Kidney (tissue), 22 donors: ENCODE measurements around the gene ADAMTS17. TPM values are rescaled to one million over a fixed set of nuclear protein-coding genes. Genes with fewer than 3 reads are reported as not detected.

Experiments used
- DNase-seq, 5 donors: peaks; one replicate each; pipeline ENCODE4 v3.0.0-alpha.2; 2013 to 2020
- FAIRE-seq: peaks from 2 replicates; lab custom pipeline; 2012; peaks lifted over from hg19 to GRCh38; lab: Jason Lieb, UNC
- H3K27ac ChIP-seq, 2 donors: one replicate each; pipeline ENCODE4 v1.7.0; 2013; ENCODE audit warnings: low read depth in 2 of 2, low read length in 2 of 2, inconsistent platforms in 1 of 2
- H3K27me3 ChIP-seq: one replicate; pipeline ENCODE4 v1.7.1; 2013; ENCODE audit warnings: low read length, inconsistent platforms; ENCODE audit not compliant: control insufficient read depth, insufficient read depth
- H3K36me3 ChIP-seq, 3 donors: one replicate each; pipeline versions ENCODE4 v1.7.0 to v1.7.1; 2013; ENCODE audit warnings: low read length in 3 of 3, control low read depth in 1 of 3, inconsistent platforms in 1 of 3; ENCODE audit not compliant: insufficient read depth in 3 of 3, control insufficient read depth in 2 of 3
- H3K4me1 ChIP-seq, 3 donors: one replicate each; pipeline versions ENCODE4 v1.7.0 to v1.7.1; 2013; ENCODE audit warnings: low read length in 3 of 3, inconsistent platforms in 1 of 3, low read depth in 1 of 3; ENCODE audit not compliant: control insufficient read depth in 2 of 3, insufficient read depth in 2 of 3
- H3K4me3 ChIP-seq, 3 donors: one replicate each; pipeline versions ENCODE4 v1.7.0 to v1.8.1; 2013; ENCODE audit warnings: low read length in 3 of 3, control low read depth in 1 of 3, inconsistent platforms in 1 of 3
- H3K9ac ChIP-seq, 3 donors: one replicate each; pipeline versions ENCODE4 v1.7.0 to v1.7.1; 2013; ENCODE audit warnings: low read length in 3 of 3, control low read depth in 1 of 3, inconsistent platforms in 1 of 3
- H3K9me3 ChIP-seq, 3 donors: one replicate each; pipeline versions ENCODE4 v1.7.0 to v1.7.1; 2013; ENCODE audit warnings: low read length in 3 of 3, control low read depth in 1 of 3, inconsistent platforms in 1 of 3; ENCODE audit not compliant: control insufficient read depth in 2 of 3, insufficient read depth in 1 of 3
- intact Hi-C: fragments of 100-400 bp; cut with DNase I; formaldehyde crosslinking; loops from one replicate; pipeline ENCODE4 v1.11.1; 2022
- long read RNA-seq, 10 donors: library from polyadenylated mRNA in 1 of 10; unstranded in 1 of 10; transcript quantifications; one replicate each; pipeline ENCODE4 v2.0.0 and lab custom pipeline, GENCODE V29; 2021 to 2026
- polyA plus RNA-seq: library from polyadenylated mRNA; stranded (reverse); fragments of 350-450 nt; fragmentation: Illumina TruSeq; extraction: RNeasy Lipid Tissue Mini Kit (QIAGEN cat#74804); gene quantifications from one replicate; pipeline ENCODE4 v1.2.3, GENCODE V29; 2014; ENCODE audit warnings: low read depth, low replicate concordance; ENCODE audit not compliant: insufficient read depth
- total RNA-seq: library from RNA; stranded (reverse); fragmentation: NEBNext Ultra II Directional; extraction: Animal tissue kit (Norgen Biotek cat#: 25700); gene quantifications from one replicate; pipeline ENCODE4 v1.2.1, GENCODE V29; 2021
- TF ChIP-seq, protein P1 (sequence below): IDR thresholded peaks from 3 replicates; pipeline ENCODE4 v1.5.1; 2012; ENCODE audit warnings: mild to moderate bottlenecking, moderate library complexity, borderline replicate concordance; ENCODE audit not compliant: insufficient read depth; ENCODE audit errors: extremely low read depth
- donor health status: control.
- donor health status: control.
- donor health status: control.
- donor health status: control.
- donor health status: control.
- donor health status: DM: yes; HTN: yes; CAD: no.
- donor health status: Normal renal cell carcinoma (clear cell type).

The ADAMTS17 gene, protein sequence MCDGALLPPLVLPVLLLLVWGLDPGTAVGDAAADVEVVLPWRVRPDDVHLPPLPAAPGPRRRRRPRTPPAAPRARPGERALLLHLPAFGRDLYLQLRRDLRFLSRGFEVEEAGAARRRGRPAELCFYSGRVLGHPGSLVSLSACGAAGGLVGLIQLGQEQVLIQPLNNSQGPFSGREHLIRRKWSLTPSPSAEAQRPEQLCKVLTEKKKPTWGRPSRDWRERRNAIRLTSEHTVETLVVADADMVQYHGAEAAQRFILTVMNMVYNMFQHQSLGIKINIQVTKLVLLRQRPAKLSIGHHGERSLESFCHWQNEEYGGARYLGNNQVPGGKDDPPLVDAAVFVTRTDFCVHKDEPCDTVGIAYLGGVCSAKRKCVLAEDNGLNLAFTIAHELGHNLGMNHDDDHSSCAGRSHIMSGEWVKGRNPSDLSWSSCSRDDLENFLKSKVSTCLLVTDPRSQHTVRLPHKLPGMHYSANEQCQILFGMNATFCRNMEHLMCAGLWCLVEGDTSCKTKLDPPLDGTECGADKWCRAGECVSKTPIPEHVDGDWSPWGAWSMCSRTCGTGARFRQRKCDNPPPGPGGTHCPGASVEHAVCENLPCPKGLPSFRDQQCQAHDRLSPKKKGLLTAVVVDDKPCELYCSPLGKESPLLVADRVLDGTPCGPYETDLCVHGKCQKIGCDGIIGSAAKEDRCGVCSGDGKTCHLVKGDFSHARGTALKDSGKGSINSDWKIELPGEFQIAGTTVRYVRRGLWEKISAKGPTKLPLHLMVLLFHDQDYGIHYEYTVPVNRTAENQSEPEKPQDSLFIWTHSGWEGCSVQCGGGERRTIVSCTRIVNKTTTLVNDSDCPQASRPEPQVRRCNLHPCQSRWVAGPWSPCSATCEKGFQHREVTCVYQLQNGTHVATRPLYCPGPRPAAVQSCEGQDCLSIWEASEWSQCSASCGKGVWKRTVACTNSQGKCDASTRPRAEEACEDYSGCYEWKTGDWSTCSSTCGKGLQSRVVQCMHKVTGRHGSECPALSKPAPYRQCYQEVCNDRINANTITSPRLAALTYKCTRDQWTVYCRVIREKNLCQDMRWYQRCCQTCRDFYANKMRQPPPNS
- 2.2 TPM for total RNA-seq
- 1.7 TPM for polyA plus RNA-seq
- long read RNA-seq, donor 1 = 0 reads
- long read RNA-seq, donor 2 = 0 reads
- long read RNA-seq, donor 3 = 0 reads
- long read RNA-seq, donor 4 = 0 reads
- long read RNA-seq, donor 5 = 0 reads
- long read RNA-seq, donor 6 = 0 reads
- long read RNA-seq, donor 7 = 0 reads
- long read RNA-seq, donor 8 = 0 reads
- long read RNA-seq, donor 9 = 0 reads
- long read RNA-seq, donor 10 = 0 reads

DNA sequence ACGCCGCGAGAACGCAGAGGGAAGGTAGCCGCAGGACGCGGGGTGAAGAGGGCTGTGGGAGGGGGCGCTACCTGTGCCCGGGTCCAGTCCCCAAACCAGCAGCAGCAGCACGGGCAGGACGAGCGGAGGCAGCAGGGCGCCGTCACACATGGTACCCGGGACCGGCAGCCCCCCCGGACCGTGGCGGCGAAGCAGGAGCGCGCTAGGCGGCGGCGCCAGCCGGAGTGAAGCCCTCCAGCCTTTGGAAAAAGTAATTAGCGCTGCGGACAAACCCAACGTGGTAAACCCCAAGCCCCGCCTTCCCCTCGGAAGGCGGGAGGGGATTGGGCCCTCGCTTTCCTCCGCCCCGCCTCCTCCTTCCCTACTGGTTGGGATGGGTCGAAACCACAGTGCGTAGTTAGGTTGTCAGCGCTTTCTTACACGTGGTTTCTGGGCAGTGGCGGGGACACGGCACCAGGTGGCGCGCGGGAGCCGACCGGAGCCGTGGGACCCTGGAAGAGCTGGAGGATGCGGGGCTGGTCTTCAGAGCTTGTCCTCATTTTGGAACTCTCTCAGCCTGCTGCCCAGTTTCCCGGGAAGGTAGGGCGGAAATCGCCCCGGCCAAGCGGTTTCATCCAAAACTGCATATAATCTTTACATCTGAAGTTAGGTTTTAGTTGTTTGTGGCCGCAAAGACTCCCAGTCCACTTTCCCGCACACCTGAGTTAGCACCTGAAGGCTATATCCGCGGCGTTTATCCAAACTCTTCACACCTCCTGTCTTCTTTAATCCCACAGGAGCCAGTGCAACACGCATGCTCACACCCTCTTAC lies at the start of gene ADAMTS17:
TSS of gene ADAMTS17 (minus strand) at position 226 of the 811 bp plus-strand sequence. CDS start at position 150, 76 bp downstream.
- DNase-seq = peak; percentile 98 to 99 (median 98)
- TF ChIP-seq, protein P1, sequence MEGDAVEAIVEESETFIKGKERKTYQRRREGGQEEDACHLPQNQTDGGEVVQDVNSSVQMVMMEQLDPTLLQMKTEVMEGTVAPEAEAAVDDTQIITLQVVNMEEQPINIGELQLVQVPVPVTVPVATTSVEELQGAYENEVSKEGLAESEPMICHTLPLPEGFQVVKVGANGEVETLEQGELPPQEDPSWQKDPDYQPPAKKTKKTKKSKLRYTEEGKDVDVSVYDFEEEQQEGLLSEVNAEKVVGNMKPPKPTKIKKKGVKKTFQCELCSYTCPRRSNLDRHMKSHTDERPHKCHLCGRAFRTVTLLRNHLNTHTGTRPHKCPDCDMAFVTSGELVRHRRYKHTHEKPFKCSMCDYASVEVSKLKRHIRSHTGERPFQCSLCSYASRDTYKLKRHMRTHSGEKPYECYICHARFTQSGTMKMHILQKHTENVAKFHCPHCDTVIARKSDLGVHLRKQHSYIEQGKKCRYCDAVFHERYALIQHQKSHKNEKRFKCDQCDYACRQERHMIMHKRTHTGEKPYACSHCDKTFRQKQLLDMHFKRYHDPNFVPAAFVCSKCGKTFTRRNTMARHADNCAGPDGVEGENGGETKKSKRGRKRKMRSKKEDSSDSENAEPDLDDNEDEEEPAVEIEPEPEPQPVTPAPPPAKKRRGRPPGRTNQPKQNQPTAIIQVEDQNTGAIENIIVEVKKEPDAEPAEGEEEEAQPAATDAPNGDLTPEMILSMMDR = peak; percentile 91
- Histone ChIP-seq H3K36me3 (no peaks in the 10 kb centered on the region), H3K4me3 (peak within 1 kb of the TSS; percentile 51 to 60 (median 54)), H3K27ac (peak within 1 kb of the TSS in 1 of 2 donors; percentile 67), H3K4me1 (peaks cover 0 to 6% (median 0%) of the 10 kb centered on the region in 3 donors), H3K27me3 (peaks cover 12% of the 10 kb centered on the region), H3K9me3 (no peaks in the 10 kb centered on the region), H3K9ac (no peak within 1 kb of the TSS)
- FAIRE-seq = peak; percentile 99
- intact Hi-C loops = no loop called here

DNA sequence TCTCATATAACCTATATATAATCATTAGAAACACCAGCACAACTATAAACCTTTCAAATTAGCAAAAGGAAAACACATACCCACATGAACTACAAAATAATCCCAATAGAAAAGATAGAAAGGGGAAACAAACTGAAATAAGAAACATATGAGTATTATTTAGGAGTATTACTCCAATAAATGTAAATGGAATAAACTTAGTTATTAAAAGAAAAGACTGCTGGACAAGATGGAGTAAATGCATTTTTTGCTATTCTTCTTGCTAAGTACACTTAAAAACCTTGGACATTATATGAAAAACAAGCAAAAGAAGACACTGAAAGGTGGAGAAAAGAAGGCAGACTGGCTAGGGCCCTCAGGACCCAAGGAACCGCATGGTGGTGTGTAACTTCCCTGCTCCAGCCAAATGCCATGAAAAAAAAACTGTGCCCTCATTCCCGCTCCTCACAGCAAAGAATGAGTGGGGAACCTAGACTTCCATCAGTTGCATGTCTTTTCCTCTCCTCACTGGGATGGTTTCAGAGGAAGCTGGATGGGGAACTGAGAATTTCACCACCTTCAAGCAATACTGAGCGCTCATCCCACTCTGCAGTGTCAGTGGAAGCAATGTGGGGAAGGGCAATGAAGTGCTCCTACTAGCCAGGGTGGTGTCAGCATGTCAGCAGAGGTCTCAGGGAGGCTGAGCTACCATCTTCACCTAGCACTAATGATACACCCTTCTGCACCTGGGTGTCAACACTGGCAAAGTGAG lies 43.7 kb upstream of the ADAMTS17 start:
- Histone ChIP-seq H3K4me1 (no peaks in the 10 kb centered on the region), H3K27ac (no peak overlapping the region), H3K27me3 (no peaks in the 10 kb centered on the region), H3K9ac (no peak overlapping the region), H3K9me3 (peaks cover 0 to 18% (median 0%) of the 10 kb centered on the region in 3 donors), H3K36me3 (no peaks in the 10 kb centered on the region), H3K4me3 (no peak overlapping the region)
- no peak for DNase-seq
- intact Hi-C loops = no loop called here
- TF ChIP-seq, protein P1 = no peak
- FAIRE-seq = no peak
